ENCODE measurements around the gene CMIP. TPM values are rescaled to one million over a fixed set of nuclear protein-coding genes. Genes with fewer than 3 reads are reported as not detected.
A peak's percentile ranks its signal among the peaks of the same experiment; 100 is the strongest.

CMIP gene
- total RNA-seq, 6 experiments from 2014 or later = 12.2 to 23.0 (median 16.5) TPM

GRCh38 chr16:81469183-81469677 lies 24.6 kb downstream of the CMIP start:
- no peak for DNase-seq
- Histone ChIP-seq H3K27ac (peak overlapping the region in 2 of 3 donors; percentile 37 to 55), H3K4me3 (no peak overlapping the region), H3K9me3 (no peaks in the 10 kb centered on the region), H3K27me3 (no peaks in the 10 kb centered on the region), H3K36me3 (no peaks in the 10 kb centered on the region), H3K4me1 (peaks cover 0 to 46% (median 15%) of the 10 kb centered on the region in 4 donors)
- no peak for ATAC-seq
- TF ChIP-seq CTCF (IDR thresholded peaks at IDR 0.05) (no peak), POLR2A (IDR thresholded peaks at IDR 0.05) (no peak)
- WGBS (ENCODE audit: insufficient coverage, low coverage, low lambda C conversion rate, missing lambda C conversion rate) = 77% methylated on average over 2 of the region's 4 CpGs
- intact Hi-C loops (cut with DNase I) = no loop called here

- WGBS (ENCODE audit: insufficient coverage, low coverage, low lambda C conversion rate, missing lambda C conversion rate) = 48% methylated on average over 7 of the region's 13 CpGs
- intact Hi-C loops (cut with DNase I) = no loop called here
- no peak for TF ChIP-seq CTCF (IDR thresholded peaks at IDR 0.05)
- TF ChIP-seq POLR2A (IDR thresholded peaks at IDR 0.05) = no peak
- Histone ChIP-seq H3K36me3 (no peaks in the 10 kb centered on the region), H3K27me3 (no peaks in the 10 kb centered on the region), H3K27ac (peak overlapping the region; percentile 17 to 55 (median 37)), H3K4me3 (no peak overlapping the region), H3K9me3 (no peaks in the 10 kb centered on the region), H3K4me1 (peaks cover 0 to 46% (median 17%) of the 10 kb centered on the region in 4 donors)
- peak in 1 of 3 donors; percentile 64 for DNase-seq
- peak; percentile 6 to 33 (median 18) for ATAC-seq
Measured at GRCh38 chr16:81469710-81470535, 25.3 kb downstream of the CMIP start.

- Histone ChIP-seq H3K27me3 (no peaks in the 10 kb centered on the region), H3K27ac (no peak overlapping the region), H3K4me3 (no peak overlapping the region), H3K4me1 (peaks cover 0 to 36% (median 17%) of the 10 kb centered on the region in 4 donors), H3K36me3 (no peaks in the 10 kb centered on the region), H3K9me3 (no peaks in the 10 kb centered on the region)
- 78% methylated on average over 7 of the region's 9 CpGs for WGBS (ENCODE audit: insufficient coverage, low coverage, low lambda C conversion rate, missing lambda C conversion rate)
- intact Hi-C loops (cut with DNase I) = no loop called here
- ATAC-seq (no peak), DNase-seq (no peak)
- TF ChIP-seq POLR2A (IDR thresholded peaks at IDR 0.05) (no peak), CTCF (IDR thresholded peaks at IDR 0.05) (no peak)
Measured at GRCh38 chr16:81470796-81471636, 26.4 kb downstream of the CMIP start.

- H3K4me1 ChIP-seq = peaks cover 0 to 27% (median 15%) of the 10 kb centered on the region in 4 donors
- intact Hi-C loops (cut with DNase I) = no loop called here
- no peak overlapping the region for H3K27ac ChIP-seq
- TF ChIP-seq POLR2A (IDR thresholded peaks at IDR 0.05) (no peak), CTCF (IDR thresholded peaks at IDR 0.05) (no peak)
- H3K9me3 ChIP-seq = no peaks in the 10 kb centered on the region
- H3K36me3 ChIP-seq = no peaks in the 10 kb centered on the region
- H3K27me3 ChIP-seq = no peaks in the 10 kb centered on the region
- WGBS (ENCODE audit: insufficient coverage, low coverage, low lambda C conversion rate, missing lambda C conversion rate) = 90% methylated on average over 8 of the region's 8 CpGs
- DNase-seq = no peak
- ATAC-seq = no peak
- no peak overlapping the region for H3K4me3 ChIP-seq
Measured at GRCh38 chr16:81471882-81472281, 27.3 kb downstream of the CMIP start.

Measured in right lobe of liver (tissue), 6 donors.